Activated CD4-positive, alpha-beta T cell treated with anti-CD3 and anti-CD28 coated beads, Interleukin-2, Interleukin-4, amounts not matched to agents 100 ng/mL and 50 ng/mL, durations not matched to agents 16 hours and 8 hours (primary cell): ENCODE results near the gene CCSER1.

Experiments
- DNase-seq: peaks from one replicate; pipeline ENCODE4 v3.0.0-alpha.2; 2020; ENCODE audit warnings: low spot score

The CCSER1 gene

GRCh38 chr4:90128961-90129495 is 1.8 kb downstream of the CCSER1 start:
- no peak for DNase-seq

- no peak for DNase-seq
These were observed 2.9 kb downstream of the CCSER1 start for GRCh38 chr4:90130076-90130475.

GRCh38 chr4:90137555-90137954 is 10.4 kb downstream of the CCSER1 start:
- DNase-seq: no peak

DNA sequence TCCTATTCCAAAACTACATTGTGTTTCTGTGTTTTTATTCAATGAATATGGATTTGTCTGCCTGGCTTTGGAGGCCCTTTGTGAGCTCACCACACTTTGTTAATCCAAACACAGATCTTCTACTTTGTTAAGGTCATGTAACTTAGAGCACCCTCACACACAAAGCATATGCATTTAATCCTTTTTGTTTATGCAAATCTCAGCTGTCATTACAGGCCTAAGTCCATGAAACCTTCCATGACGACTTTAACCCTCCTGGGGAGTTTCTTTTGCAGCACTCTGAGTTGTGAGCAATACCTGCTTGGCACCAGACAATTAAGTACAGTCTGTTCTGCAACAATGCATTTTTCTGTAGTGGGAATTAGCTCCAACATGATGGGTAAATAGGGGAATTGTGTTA is 14.9 kb downstream of the CCSER1 start:
- DNase-seq: no peak

DNA sequence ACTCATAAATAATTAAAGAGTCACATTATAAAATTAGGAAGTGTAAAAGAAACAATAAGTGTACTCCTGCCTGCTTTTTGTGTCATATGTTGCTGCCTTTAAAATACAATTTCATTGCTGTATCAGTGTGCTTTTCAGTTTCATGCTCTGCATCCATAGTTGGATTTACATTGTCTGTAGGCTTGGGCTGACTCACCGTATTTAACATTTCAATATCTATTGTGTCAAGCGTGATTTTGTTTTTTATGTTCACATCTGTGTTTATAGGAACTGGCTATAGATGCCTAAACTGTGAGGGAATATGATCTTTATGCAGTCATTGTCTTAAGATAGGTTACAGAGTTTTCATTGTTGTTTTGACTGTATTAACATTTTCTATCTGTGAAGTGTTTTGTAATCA is 18.1 kb downstream of the CCSER1 start:
- no peak for DNase-seq

DNA sequence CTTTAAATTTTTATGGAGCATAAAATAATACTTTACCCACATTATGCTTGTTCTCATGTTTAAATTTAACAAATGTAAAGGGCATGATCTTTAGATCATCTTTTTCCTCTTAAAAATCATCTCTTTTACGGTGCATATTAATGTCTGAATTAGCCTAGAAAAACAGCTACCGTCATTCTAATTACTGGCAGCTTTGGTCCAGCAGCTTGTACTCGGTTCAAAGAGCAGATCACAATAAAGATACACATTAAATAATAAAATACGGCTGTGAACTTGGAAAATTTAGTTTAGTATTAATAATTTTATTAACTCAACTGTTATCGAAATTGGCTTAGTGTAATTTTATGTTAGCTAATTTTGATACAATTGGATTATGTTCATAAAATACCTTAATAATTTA is 19.1 kb downstream of the CCSER1 start:
- DNase-seq: no peak

- DNase-seq: no peak
These were observed 21.5 kb downstream of the CCSER1 start for GRCh38 chr4:90148574-90149148.

GRCh38 chr4:90152024-90152423 is 24.8 kb downstream of the CCSER1 start:
- DNase-seq: no peak

GRCh38 chr4:90159193-90159592 is 32.0 kb downstream of the CCSER1 start:
- no peak for DNase-seq

- DNase-seq: no peak
These were observed 32.9 kb downstream of the CCSER1 start for GRCh38 chr4:90160044-90160443.

DNA sequence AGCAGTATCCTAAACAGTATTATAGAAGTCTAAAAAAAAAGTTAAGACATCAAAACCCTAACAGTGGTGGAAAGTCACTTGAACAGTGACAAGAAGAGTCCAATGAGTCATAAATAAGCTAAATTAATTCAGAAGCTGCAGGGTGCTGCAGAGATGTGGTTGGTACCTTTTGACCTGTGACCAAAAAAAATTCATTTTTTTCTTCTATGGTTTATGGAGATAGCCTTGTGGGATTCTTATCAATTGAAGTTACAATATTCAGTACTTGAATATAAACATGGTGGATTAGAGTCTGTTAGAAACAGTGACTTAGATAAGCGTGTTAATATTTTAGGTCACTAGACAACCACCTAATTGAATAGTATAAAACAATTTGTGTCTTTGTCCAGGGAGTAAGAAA is 35.4 kb downstream of the CCSER1 start:
- no peak for DNase-seq

DNA sequence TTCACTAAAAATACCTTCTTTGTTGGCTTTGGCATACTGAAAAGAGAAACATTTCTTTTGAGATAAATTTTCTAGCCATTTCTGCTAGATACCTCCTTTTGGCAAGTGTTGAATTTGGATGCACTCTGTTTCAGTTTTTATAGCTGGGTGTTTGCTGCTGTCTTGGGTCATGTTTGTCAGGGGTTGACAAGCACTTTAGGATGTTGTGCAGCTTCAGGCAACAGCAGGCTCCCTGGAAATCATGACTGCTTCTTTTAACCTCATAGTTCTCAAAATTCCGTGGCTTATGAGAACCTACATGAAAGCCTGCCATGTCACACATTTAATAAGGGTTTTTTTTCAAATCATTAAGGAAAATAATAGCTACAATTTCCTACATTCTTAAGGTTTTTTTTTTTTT is 36.7 kb downstream of the CCSER1 start:
- no peak for DNase-seq

GRCh38 chr4:90165883-90166282 is 38.7 kb downstream of the CCSER1 start:
- DNase-seq: no peak

DNA sequence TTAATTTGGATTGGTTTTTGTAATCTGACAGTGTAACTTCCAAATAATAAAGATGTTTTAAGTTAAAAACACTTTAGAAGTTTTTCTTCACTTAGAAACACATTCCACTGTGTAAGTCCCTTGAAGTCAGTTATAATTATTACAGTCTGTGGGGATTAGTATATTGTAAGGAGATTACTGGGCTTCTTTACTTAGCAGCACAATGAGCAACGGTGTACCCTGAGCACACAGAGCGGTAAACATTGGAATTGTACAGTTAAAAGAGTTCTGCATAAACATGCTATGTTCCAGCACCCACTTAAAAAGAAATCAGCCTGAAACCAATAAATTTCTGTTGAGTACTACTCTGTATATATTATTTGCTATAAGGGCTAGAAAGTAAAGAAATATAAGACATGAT is 44.3 kb downstream of the CCSER1 start:
- DNase-seq: no peak

GRCh38 chr4:90174621-90175023 is 47.4 kb downstream of the CCSER1 start:
- no peak for DNase-seq

DNA sequence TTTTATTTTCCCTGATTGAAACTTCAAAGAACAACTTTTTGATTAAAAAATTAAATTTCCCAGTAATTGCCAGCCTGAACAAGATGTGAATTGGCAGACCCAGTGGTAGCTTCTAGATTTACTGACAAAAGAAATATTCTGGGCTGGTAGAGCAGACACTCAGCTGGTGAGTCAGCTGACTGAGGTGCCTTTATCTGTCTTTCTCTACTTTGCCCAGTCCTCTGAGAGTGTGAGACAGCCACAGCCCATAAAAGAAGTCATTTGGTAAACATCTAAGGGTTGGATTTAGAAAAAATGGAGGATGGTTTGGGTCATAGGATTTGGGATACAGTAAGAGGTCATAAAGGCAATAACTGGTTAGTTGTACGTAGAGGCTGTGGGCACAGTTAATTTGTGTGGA is 54.5 kb downstream of the CCSER1 start:
- DNase-seq: no peak

GRCh38 chr4:90183254-90183653 is 56.1 kb downstream of the CCSER1 start:
- DNase-seq: no peak

DNA sequence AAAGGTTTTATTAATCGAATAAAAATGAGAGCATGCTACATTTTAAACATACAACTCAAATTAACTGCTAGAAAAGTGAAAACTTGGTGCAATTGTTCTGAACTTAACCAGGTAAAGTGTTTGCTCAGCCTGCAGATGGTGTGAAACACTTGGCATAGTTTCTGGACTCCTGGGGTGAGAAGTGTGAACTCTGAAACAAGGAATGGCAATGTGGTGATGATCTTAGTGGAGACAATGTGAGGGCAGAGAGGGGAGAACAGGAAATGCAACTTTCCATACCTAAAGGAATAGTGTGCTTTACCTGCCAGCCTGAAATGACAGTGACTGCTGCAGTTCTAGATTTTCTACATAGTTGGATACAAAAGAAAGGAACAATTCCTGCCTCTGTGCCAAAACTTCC is 57.4 kb downstream of the CCSER1 start:
- no peak for DNase-seq

- DNase-seq: no peak
These were observed 58.2 kb downstream of the CCSER1 start for GRCh38 chr4:90185416-90185815.

DNA sequence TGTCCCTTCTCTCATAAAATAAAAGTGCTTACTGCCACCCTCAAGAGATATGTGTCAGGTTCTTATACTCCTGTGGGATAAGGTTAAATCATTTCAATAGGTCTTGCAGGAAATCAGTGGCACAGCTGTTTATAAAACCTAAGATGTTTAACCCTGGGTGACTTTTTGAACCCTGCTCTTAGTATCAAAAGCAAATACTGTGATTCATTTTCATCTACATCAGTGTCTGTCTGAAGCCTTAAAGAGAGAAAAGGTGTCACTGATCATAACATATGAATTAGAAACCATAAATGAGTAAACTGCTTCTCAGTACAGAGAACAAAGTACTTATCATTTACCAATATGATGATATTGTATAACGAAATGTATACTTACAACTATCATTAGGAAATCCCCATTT is 59.0 kb downstream of the CCSER1 start:
- DNase-seq: no peak

DNA sequence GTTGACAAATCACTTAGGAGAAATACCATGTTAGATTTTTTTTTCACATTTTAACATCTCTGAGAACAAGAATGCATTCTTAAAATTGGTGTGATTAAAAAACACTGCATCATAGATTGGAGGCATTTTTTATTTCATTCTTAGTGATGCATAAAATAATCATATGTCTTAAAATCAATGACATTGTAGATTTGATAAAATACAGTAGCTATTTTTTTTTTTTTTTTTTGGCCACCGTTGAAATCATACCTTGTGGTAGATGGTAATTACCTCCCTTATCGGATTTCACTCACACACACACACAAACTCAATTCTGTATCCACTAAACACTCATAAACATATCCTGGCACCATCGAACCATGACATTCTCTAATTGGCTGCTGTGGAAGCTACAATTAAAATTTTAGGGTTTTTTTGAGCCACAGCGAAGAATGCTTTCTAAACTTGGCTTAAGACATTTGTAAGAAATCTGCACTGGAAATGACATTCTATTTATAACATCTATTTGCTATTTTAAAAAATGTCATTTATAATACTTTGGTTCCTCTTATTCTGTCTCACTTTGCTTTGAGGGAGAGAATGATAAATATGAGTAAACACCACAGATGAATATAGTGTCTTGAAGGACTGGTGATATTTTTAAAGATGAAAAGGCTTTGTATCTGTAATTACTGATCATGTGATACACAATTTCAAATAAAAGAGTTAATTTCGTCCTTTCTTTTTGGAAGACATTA is 60.1 kb downstream of the CCSER1 start:
- no peak for DNase-seq

DNA sequence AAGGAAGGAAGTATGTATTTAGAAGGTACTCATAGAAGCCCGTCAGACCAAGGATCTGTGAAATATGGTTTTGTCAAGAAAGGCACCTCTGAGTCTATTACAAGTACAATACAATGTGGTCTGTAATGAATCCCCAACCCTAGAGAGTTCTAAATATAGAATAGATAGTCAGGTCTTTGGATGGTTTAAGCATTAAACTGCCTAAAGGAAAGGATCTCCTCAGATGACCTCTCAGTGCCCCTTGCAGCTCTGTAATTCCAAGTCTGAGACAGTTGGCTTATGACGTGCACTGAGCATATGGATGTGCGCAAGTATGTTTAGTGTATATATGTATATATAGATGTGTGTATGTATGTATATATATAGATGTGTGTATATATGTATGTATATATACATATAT is 62.0 kb downstream of the CCSER1 start:
- no peak for DNase-seq

DNA sequence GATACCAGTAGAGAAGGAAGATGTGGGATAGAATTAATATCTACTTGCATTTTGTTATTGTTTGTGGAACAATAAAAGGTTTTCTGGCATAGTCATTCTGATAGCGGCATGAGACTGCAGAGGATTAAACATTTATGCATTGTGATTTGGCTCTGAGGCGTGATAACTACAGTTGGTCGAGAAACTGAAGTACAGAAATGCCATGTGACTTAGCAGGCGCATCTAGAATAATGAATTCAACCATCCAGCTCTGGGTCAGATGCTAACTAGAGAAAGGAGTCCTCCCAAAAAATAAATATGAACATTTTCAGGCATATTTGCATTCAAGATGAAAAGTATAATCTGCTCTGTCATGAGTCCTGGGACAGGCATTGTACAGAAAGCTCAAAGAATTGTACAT is 62.8 kb downstream of the CCSER1 start:
- DNase-seq: no peak

GRCh38 chr4:90190525-90190924 is 63.3 kb downstream of the CCSER1 start:
- DNase-seq: no peak
